ENCODE measurements around the gene NPAS3.

NPAS3 gene

DNA sequence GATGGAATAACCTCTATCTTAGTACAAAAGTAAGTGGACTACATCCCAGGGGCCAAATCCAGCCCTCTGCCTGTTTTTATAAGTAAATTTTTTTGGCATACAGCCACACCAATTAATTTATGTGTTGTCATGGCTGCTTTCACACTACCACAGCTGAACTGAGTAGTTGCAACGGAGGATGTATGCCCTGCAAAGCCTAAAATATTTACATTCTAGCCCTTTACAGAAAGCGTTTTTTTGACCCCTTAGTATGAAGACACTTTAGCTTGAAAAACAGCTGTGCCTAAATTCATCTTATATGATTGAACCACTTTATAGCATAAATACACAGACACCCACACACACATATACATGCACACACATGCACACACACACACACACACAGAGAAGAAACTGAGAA is 510.6 kb downstream of the NPAS3 start:
- DNase-seq (ENCODE audit: low read depth): no peak

DNA sequence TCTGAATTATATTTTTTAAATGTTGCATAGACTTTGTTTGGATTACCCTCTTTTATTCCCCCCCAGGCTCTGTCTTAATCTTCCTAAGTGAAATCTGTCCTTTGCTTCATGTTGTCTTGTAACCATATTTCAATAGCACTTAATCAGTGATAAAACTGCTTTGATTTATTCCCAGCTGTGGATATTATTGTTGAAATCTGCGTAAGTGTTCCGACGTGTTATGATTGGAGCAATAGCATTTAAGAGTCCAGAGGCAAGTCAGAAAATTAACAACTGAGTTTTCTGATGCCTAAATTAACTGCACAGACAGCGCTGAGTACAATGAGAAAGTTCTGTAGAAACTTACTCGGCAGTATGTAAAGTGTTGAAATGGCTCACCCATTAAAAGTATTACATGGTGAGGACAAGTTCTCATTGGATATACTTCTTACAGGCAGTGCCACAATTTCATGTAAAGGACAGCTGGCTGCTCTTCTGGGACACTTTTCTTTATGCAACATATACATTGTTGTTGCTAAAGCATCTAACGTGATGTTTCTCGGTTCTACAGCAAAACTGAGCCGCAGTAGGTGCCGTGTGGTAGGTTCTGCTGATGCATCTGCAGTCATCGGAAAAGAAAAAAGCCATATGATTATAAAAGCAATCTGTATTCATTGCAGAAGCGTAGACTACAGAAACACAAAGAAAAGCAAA is 511.2 kb downstream of the NPAS3 start:
- no peak for DNase-seq (ENCODE audit: low read depth)

DNA sequence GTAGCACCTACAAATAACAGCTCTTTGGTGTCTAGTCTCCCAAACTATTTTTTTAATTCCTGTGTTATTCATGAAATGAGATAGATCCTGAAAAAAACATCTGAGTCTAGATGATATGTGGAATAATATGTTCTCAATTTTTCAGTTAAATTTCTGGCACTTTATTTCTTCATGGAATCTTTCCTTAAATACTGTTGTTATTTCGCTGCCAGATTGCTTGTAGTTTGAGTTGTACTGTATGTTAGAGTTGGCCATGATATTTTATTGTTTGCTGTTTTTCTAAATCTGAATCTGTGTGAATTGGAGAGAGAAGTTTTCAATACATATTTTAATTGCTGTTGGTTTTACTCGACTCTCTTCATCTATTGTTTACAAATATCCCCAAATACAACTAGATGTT is 511.7 kb downstream of the NPAS3 start:
- DNase-seq (ENCODE audit: low read depth): no peak

- no peak for DNase-seq (ENCODE audit: low read depth)
Measured at GRCh38 chr14:33451211-33451610, 512.5 kb downstream of the NPAS3 start.

- DNase-seq (ENCODE audit: low read depth): no peak
Measured at GRCh38 chr14:33452995-33453394, 514.3 kb downstream of the NPAS3 start.

- DNase-seq (ENCODE audit: low read depth): no peak
Measured at GRCh38 chr14:33454022-33454595, 515.4 kb downstream of the NPAS3 start.

- no peak for DNase-seq (ENCODE audit: low read depth)
Measured at GRCh38 chr14:33454707-33455106, 516.0 kb downstream of the NPAS3 start.

DNA sequence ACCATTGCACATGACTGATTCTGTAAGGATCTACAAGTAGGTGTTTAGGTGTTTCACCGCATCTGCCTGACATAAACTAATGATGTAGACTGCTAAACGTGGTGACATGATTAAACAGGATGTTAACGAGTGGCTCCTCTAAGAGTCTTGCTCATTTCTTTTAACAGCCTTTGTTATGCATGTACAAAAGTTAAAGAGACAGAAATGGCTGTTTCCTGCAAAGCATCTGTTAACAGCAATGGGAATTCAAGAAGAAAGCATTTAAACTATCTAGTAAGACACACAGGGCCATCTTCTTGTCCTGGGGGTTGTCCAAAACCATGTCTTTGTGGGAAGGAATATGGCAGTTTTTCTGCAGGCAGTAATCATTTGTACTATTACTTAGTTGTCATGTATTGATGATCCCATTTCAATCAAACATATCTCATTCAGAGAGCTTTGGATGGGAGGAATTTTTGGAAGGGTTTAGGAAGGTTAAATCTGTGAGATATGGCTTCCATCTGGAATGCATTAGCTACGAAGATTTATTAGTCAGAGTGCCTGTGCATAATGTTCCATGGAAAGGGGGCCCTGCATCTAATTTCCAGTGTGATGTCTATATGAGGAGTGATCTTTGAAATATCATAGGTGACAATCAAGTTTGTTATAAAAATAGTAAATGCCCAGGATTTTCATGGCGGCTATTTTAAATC is 517.1 kb downstream of the NPAS3 start:
- DNase-seq (ENCODE audit: low read depth): no peak

DNA sequence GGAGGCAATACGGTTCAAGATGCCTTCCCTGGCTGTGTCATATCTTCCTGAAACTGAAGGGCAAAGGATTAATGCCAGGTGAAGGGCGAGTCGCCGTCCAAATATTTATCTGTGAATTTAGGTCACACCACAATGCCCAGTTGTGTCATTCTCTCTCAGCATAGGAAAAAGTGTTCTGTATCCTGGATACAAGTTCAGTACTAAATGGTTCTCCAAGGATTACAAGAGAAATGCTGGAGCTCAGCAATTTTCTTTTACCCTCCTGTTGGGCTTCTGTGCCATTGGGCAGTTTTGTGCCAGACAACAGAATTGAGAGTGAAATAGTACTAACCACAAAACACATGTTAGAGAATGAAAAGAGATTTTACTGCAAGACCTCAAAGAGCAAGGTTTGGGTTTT is 518.3 kb downstream of the NPAS3 start:
- DNase-seq (ENCODE audit: low read depth): no peak

DNA sequence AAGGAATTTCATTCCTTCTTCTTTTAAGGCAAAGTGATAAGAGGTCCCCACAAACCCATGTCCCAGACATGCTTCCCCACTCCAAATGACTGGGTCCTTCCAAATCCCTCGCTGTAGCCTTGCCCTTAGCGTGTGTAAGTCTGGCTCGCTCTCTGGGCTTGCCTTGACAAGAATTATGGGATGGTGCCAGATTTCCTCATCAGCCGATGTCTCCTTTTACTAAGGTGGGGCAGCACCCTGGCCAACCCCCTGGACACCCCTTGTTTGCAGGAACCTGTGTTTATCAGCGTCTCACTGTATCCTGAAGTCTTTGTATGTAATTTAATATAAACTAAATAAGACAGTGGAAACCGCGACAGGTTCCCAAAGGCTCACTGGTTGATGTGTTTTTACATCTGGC is 518.9 kb downstream of the NPAS3 start:
- no peak for DNase-seq (ENCODE audit: low read depth)

- no peak for DNase-seq (ENCODE audit: low read depth)
Measured at GRCh38 chr14:33460164-33460563, 521.5 kb downstream of the NPAS3 start.

DNA sequence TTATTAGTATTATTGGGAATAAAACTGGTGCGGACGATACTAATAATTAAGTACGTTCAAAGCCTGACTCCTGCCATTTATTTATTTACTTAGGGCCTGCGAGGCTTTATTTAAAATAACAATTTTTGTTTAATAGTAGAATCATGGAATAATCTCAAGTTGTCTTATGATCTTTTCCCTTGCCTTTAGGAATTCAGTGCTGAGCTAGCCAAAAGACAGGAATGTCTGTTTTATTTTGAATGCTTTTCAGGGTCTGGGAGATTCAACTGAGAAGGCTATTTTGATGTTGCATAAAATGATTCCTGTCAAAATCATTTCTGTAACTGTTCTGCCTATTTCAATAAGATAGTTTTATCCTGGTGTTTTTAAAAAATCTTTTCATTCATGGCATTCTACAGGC is 522.4 kb downstream of the NPAS3 start:
- no peak for DNase-seq (ENCODE audit: low read depth)

DNA sequence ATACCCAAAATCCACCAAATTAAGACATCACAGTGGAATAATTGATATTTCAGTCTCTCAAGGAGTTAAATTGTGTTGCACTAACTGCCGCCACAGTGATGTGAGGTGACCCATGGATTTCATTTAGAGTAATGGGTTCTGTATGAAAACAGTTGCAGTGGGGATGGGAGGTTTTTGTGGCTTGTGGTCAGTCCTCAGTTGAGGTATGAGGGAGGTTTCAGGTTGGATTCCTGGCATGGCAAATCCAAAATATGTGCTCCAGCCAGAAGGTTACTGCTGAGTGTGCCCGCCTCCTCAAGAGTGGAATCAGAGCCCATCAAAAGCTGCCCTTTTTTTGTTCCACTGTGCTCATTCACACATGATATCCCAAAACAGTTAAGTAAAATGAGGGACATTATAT is 525.1 kb downstream of the NPAS3 start:
- no peak for DNase-seq (ENCODE audit: low read depth)

- no peak for DNase-seq (ENCODE audit: low read depth)
Measured at GRCh38 chr14:33464254-33464962, 525.7 kb downstream of the NPAS3 start.

GRCh38 chr14:33465846-33466700 is 527.4 kb downstream of the NPAS3 start:
- no peak for DNase-seq (ENCODE audit: low read depth)

GRCh38 chr14:33467971-33468370 is 529.3 kb downstream of the NPAS3 start:
- no peak for DNase-seq (ENCODE audit: low read depth)

DNA sequence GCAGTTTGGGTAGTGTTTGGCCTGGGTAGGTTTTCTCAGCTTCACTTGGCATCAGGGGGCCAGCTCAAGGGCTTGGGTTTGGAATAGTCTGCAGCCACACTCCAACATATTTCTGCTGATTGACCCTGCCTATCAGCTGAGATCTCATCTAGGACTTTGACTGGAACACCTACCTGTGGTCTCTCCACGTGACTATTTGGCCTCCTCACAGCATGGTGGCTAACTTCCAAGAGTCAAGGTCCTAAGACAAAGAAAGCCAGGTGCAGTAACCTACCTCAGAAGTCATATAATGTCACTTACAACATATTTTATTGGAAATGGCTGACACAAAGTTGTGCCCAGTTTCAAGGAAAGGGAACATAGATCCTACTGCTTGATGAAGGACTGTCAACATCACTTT is 531.2 kb downstream of the NPAS3 start:
- DNase-seq (ENCODE audit: low read depth): no peak

GRCh38 chr14:33471776-33472175 is 533.1 kb downstream of the NPAS3 start:
- DNase-seq (ENCODE audit: low read depth): no peak

- DNase-seq (ENCODE audit: low read depth): no peak
Measured at GRCh38 chr14:33475623-33476022, 536.9 kb downstream of the NPAS3 start.

DNA sequence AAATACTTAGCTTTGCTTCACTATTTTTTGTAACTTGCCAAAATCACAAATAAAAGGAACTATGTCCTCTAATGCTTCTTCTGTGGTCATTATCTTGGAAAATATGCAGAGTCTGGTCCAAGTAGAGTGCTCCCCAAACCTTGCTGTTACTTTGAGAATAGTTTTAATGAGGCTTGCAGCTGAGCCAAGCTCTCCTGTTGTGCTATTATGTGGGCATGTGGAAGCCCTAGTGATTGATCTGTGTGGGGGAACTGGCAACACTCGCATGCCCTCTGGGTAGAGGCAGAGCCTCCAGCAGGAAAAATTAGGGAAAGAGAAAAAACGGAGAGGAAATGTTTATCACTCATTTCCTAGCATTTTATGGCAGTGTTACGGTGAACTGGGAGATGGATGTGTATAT is 539.1 kb downstream of the NPAS3 start:
- DNase-seq (ENCODE audit: low read depth): no peak

- no peak for DNase-seq (ENCODE audit: low read depth)
Measured at GRCh38 chr14:33480071-33480886, 541.6 kb downstream of the NPAS3 start.

Measured in stimulated activated CD8-positive, alpha-beta memory T cell treated with anti-CD3 and anti-CD28 coated beads, Interleukin-7, amount 100 ng/mL, for 24 hours (primary cell).